Raji (cell line): Measurements from ENCODE around the gene IFNL1.

Source experiments
- POLR2A ChIP-seq: IDR thresholded peaks from 2 replicates; pipeline ENCODE4 v1.6.1; 2011; ENCODE audit warnings: low read depth, low read length, control low read depth; ENCODE audit not compliant: insufficient read depth

IFNL1 gene

DNA sequence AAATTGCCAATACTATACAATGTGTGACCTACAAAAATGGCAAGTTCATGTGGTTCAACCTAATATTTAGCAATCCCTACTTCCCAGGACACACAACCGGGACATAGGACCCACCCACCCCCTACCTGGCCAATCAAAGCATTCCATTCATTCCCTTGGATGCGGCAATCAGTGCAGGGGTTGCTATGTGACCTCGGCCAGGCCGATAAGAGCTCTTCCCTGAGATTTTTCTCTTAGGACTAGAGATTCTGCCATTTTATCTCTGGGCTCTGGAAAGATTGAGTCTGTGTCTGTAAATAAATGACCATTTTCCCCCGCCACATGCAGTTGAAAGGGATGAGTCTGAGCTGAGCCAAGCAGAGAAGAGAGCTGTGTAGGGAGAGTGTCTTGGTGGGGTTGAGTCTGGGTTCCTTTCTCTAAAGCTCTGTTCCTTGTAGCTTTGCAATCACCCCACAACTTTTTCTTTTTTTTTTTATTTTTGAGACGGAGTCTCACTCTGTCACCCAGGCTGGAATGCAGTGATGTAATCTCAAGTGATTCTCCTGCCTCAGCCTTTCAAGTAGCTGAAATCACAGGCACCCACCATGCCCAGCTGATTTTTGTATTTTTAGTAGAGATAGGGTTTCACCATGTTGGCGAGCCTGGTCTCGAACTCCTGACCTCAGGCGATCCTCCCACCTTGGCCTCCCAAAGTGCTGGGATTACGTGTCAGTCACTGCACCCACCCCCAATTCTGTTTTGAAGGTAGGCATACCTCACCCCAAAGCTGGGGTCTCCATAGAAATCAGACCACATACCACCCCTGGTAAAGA is 7.4 kb downstream of the IFNL1 start:
- no peak for TF ChIP-seq POLR2A

GRCh38 chr19:39304185-39304513 is 7.9 kb downstream of the IFNL1 start:
- no peak for TF ChIP-seq POLR2A

DNA sequence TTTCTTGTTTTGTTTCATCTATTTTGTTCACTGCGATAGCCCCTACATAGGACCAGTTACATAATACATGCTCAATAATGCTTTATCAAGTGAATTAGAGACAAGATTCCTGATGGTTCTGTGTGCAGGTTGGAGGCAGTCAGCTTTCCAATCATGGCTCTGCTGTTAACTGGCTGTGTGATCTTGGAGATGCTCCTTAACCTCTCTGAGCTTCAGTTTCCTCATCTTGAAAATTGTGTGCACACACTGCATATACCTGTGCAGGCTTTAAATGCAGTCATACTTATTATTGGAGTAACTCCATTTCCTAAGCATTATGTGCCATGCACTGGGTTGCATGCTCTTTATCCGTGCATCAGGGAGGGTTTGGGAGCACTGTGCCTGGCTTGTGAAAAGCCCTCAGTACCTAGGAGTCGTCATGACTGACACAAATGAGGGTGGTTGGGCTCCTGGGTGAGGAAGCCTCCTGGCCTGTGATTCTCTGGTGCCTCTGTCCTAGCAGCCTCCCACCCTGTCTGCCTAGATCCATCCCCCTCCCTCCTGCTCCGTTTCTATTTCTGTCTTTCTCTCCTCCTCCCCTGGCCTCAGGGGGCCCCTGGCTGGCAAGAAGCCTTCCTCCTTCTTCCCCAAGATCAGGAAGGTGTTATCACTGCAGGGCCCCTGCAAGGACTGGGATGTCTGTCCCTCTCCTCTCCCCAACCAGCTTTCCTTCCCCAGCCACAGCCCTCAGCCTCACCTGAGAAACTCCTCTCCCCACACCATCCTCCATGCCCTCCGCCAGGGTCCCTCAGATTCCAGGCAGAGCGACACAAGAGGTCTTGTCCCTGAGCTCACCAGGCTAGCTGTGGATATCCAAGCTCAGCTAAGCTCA is 8.7 kb downstream of the IFNL1 start:
- TF ChIP-seq POLR2A, result no peak

DNA sequence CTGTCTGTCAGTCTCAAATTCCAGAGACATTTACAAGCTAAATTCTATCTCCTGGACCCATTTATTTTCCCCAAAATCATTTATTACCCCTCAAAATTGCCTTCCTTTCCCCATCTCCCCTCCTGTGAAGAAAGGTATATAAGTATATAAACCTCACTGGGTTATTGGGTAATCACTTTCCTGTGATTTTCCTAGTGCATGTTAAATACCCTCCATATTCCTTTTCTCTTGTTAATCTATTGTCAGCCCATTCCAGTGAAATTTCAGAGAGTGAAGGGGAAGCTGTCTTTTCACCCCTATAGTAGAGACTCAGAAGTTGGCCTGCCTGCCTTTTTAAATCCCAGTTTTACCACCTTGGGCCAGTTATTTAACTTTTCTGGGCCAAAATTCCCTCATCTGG is 9.9 kb downstream of the IFNL1 start:
- TF ChIP-seq POLR2A, result no peak

DNA sequence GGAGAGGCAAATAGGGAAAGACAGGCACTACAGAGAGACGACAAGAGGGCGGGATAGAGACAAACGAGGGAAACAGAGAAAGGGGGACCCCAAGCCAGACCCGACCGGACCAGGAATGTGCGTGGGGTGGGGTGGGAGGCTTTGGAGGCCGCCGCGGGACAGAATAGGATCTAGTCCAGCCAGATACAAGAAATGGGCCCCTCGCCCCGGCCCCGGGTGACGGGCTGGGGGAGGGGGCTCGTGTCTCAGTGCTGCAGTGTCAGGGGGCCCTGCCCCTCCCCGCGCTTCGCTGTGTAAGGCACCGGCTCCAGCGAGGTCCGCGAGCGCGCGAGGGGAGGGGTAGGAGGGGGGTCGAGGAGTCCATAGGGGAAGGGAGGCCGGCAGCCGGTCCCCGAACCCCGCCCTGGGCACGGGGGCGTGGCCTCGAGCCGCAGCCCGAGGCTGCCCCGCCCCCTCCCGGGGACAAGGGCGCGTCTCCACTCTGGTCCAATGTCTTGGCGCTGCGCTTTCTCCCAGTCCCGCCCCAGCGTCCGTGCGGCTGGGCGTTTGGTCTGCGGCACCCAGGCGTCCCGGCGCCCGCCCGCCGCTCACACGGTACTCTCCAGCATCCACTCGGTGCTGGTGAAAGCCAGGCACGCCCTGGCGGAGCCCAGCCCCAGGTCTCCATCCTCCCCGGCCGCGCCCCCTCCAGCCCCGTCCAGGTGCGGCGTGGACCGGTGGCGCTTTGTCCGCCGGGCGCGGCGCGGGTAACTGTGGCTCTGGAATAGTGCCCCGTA is 11.0 kb downstream of the IFNL1 start:
- TF ChIP-seq POLR2A, result no peak

- no peak for TF ChIP-seq POLR2A
Observed at GRCh38 chr19:39307822-39308530, 11.8 kb downstream of the IFNL1 start.

DNA sequence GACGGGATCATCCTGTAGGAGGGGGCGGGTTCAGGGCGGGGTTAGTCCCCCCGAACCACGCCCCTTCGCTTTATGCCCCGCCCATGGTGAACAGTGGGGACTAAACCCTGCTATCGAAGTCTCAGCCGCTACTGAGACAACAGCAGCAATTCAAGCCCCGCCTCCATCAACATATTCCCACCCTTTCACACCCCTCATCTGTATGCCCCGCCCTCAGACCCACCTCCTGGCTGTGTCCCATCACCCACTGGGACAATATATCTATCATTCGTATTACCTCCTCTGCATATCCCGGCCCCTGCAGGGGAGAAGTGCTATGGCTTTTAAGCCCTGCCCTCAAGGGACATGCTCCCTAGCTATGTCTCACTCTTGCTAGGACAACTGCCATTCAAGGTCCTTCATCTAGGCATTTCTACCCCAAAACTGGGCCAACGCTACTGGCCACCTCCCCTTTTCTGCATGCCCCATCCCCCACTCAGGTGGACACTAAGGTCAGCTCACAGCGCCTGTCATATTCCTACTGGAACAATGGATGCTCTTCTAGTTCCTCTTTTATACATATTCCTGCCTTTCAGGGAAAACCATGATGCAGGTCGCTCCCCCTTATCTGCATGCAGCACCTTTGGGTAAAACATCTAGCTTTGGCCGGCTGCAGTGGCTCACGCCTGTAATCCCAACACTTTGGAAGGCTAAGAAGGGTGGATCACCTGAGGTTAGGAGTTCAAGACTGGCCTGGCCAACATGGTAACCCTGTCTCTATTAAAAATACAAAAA is 12.5 kb downstream of the IFNL1 start:
- no peak for TF ChIP-seq POLR2A

- TF ChIP-seq POLR2A, result no peak
Observed at GRCh38 chr19:39310558-39311311, 14.5 kb downstream of the IFNL1 start.

GRCh38 chr19:39314016-39314728 is 18.0 kb downstream of the IFNL1 start:
- TF ChIP-seq POLR2A, result no peak

DNA sequence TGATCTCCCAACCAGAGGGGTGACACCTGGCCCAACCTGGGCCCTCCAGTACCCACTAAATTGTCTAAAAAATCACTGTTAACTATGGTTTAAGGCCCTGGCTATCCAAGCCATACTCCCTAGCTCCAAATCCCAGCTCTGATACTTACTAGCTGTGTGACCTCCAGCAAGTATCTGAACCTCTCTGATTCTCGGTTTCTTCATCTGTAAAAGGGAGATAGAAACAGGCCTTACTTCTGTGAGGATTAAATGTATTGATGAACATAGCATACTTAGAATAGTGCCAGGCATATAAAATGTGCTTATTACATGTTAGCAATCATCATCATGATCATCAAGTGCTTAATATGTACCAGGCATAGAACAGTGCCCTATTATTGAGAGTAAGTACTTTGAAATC is 19.7 kb downstream of the IFNL1 start:
- TF ChIP-seq POLR2A, result no peak

DNA sequence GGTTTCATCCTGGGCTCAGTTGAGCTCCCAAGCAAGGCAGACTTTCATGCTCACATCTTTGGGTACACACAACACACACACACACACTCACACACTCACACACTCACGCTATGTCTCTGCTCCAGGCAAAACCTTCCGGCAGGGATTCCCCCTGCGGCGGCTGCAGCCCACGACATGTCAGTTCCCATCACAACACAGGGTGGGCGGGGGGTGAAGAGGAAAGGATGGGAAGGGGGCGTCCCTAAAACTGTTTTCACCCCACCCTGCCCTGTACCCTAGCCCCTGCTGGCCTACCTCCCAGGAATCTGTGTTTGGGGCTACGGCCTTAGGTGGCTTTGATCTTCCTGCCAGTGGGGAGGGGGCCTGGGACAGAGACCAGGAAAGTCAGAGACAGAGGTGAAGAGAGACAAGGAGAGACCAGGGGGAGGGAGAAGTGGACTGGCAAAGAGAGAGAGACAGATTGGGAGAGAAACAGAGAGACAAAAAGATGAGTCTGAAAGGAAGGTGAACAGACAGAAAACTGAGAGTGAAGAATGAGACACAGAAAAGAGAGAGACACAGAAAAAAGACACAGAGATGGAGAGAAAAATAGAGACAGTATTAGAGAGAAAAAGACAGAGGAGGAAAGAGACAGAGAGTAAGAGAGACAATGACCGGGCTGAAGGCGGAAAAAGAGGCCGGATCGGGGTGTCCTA is 20.6 kb downstream of the IFNL1 start:
- TF ChIP-seq POLR2A, result no peak

DNA sequence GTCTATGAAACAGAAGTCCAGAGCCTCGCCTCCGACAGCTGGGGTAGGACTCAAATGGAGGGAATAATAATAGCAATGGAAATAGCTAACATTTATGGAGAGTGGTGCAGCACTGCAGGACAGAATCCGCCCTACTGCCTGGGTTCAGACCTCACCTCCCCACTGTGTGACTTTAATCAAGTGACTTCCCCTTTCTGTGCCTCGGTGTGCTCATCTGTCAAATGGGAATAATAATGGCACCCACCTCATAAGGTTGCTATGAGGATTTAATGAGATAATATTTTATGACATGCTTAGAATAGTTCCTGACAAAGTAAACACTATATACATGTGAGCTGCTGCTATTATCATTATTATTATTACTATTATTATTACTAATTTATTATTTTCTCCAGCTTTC is 21.3 kb downstream of the IFNL1 start:
- no peak for TF ChIP-seq POLR2A

GRCh38 chr19:39318071-39318470 is 21.9 kb downstream of the IFNL1 start:
- TF ChIP-seq POLR2A, result no peak

DNA sequence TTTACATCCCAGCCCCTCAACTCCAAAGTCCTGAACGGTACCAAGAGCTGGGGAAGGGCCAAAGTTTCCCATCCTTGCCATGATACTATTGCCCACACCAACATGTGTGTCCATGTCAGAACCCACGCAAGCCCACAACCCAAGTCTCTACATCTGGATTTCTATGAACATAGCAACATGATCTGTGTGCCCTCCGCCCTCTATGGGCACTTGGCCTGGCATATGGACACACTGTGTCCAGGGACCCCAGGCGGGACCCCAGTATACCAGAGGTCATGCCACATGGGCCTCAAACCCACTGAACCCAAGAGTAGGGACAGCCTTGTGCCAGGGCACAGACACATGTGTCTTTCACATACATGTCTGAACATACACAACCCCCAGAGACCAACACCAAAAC is 22.5 kb downstream of the IFNL1 start:
- TF ChIP-seq POLR2A, result no peak
